NK-92 (cell line): ENCODE measurements around the gene UQCR11.

Experiments used
- DNase-seq: peaks from one replicate; lab custom pipeline; 2025; ENCODE audit not compliant: unreplicated experiment; lab: John Stamatoyannopoulos, UW

Gene UQCR11

GRCh38 chr19:1572795-1573194, 32.5 kb downstream of the UQCR11 start:
- DNase-seq = no peak

- DNase-seq = no peak
Observed at GRCh38 chr19:1571358-1571757, 33.9 kb downstream of the UQCR11 start.

DNA sequence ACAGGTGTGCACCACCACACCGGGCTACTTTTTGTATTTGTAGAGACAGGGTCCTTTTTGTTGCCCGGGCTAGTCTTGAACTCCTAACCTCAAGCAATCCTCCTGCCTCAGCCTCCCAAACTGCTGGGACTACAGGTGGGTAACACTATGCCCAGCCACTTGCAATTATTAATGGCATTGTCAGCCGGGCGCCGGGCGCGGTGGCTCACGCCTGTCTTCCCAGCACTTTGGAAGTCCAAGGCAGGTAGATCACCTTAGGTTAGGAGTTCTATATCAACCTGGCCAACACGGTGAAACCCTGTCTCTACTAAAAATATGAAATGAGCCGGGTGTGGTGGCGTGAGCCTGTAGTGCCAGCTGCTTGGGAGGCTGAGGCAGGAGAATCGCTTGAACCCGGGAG, 34.4 kb downstream of the UQCR11 start:
- no peak for DNase-seq

DNA sequence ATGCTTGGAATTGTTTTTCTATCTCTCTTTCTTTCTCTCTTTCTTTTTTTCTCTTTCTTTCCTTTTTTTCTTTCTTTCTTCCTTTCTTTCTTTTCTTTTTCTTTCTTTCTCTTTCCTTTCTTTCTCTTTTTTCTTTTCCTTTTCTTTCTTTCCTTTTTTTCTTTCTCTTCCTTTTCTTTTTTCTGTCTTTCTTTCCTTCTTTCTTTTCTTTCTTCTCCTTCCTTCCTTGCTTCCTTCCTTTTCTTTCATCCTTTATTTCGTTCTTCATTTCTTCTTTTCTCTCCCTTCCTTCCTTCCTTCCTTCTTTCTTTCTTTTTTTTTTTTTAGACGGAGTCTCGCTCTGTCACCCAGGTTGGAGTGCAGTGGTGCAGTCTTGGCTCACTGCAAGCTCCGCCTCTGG, 35.3 kb downstream of the UQCR11 start:
- no peak for DNase-seq

GRCh38 chr19:1568320-1569019, 36.8 kb downstream of the UQCR11 start, which contains the start of gene MEX3D:
TSS of gene MEX3D (minus strand) at chr19:1568325. CDS start at chr19:1568058, 267 bp downstream.
- DNase-seq = no peak

- no peak for DNase-seq
Observed at GRCh38 chr19:1567848-1568227, 37.4 kb downstream of the UQCR11 start.

DNA sequence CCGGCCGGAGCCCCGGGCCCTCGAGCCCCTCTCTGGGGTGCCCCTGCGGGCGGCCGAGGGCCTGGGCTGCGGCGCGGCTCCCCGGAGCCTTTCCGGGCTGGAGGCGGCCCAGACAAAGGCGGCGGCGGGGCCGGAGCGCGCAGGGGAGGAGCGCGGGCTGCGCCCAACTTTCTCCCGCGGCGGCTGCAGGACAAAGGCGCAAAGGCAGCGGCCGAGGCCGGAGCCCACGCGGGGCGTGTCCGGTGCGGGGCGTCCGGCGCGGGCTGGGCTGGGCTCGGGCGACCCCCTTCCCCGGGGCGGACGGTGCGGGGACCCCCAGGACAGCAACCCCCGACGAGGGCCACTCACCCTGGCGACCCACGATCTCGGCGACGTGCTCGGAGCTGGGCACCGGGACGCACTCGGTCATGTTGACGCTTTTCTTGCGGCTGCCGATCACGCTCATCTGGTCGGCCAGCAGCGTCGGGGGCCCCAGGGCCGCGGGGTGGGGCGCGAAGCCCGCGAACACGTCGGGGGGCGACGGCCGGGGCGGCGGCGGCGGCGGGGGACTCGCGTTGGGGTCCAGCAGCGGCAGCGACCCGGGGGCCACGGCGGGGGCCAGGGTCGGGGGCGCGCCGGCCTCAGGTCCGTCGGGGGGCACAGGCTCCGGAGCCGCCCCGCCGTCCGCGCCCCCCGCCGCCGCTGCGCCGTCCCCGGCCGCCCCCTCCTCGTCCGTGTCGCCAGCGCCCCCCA, 38.0 kb downstream of the UQCR11 start:
- no peak for DNase-seq

DNA sequence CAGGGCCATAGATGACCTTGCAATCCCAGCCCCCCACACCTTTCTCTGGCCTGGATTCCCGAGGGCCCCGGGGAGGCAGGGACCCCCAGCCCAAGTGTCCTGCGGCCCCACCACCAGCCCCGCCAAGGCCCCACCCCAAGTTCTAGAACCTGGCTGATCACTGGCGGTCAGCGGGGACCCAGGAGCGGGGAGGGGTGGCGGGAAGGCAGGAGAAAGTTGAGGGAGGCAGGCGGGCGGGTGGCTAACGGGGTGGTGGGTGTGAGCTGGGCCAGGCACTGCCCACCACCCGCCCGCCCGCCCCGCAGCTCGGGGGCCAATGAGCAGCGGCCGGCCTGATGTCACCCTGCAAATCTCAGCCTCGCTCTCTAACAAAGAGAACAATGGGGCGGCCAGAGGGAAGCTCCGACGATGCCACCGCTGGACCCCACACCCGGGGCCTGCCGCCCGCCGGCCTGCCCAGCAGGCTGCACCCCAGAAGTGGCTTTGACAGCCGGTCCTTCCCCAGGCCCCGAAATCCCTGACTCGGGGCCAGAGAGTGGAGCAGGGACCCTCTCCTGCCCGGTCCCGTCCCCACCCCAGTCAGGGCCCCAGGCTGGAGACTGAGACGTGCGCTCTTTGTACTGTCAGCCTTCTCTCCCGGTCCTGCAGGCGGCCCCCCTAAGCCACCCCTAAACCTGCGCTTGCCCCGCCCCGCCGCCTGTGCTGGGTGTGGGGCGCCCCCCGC, 38.7 kb downstream of the UQCR11 start:
- DNase-seq = no peak

DNA sequence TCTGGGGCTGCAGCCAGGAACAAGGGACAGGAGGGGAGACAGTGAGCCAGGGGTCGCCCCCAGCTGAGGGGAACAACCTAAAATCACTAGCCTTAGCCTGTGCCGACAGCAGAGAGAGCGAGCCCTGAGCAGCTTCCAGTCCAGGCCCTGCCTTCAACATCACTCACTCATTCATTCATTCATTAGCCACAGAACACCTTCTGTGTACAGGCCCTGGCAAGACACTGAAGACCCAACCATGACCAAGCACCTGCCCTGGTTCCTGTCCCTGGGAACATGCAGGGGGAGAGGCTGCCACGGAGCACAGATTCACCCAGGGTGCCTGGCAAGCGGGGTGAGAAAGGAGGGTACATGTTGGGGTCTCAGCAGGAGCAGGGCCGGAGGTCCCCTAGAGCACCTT, 42.0 kb downstream of the UQCR11 start:
- no peak for DNase-seq

DNA sequence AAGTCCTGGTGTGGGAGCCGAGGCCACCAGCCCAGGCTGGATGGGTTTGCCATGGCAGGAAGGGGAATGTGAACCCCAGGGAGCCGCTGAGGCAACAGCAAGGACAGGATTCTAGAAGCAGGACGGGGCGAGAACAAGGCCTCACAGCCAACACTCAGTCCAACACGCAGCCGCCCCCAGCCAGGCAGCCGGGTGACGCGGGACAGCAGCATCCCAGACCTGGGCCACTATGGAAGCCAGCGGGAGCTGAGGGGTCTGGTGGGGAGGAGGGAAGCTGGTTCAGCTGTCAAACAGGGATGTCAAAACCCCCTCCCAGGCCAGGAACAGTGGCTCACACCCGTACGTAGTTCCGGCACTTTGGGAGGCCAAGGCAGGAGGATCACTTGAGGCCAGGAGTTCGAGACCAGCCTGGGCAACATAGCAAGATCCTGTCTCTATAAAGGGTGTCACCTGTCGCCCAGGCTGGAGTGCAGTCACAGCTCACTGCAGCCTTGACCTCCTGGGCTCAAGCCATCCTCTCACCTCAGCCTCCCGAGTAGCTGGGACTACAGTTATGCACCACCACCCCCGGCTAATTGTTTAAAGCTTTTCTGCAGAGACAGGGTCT, 43.9 kb downstream of the UQCR11 start:
- DNase-seq = no peak

- no peak for DNase-seq
Observed at GRCh38 chr19:1560286-1560882, 44.9 kb downstream of the UQCR11 start.

DNA sequence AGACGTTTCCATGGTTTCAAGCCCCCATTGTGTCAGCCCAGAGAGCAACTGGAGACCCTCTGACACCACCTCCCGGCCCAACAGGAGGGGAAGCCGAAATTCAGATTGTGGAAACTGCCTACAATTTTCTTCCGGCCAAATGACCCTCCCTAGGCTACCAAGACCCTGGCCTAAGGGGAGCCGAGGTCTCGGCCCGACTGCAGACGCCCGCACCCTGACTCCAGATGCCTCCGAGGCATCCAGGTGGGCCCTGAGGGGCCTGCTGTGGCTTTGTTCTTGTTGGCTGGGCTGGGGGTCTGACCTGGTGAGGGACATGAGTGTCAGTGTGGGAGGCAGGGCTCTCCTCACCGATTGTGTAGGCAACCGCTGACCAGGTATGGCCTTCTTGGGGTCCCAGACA, 46.7 kb downstream of the UQCR11 start:
- no peak for DNase-seq

DNA sequence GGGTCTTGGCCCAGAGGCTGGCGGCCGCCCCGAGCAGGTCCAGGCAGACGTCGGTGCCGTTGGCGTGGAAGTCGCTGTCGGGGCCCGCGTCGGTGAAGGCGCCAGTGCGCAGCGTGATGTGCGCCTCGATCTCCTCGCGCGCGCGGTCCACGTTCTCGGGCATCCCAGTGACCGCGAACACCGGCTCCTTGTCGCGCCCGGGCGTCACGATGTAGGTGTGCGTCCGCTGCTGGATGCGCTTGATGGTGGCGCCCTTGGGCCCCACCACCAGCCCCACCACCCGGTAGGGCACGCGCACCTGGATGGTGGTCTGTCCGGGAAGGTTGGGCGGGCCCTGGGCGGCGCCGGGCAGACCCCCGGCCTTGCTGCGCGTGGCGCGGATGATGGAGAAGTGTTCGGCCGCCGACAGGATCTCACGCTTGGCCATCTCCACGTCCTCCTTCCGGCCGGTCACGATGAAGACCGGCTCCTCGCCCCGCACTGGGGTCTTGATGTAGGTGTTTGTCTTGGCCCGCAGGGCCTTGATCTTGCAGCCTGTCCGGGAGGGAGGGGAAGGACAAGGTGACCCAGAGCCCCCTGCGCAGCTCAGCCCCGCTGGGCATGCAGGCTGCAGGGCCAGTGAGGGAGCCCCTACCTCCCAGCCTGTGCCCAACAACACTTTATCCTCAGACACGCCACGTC, 48.7 kb downstream of the UQCR11 start:
- DNase-seq = no peak

DNA sequence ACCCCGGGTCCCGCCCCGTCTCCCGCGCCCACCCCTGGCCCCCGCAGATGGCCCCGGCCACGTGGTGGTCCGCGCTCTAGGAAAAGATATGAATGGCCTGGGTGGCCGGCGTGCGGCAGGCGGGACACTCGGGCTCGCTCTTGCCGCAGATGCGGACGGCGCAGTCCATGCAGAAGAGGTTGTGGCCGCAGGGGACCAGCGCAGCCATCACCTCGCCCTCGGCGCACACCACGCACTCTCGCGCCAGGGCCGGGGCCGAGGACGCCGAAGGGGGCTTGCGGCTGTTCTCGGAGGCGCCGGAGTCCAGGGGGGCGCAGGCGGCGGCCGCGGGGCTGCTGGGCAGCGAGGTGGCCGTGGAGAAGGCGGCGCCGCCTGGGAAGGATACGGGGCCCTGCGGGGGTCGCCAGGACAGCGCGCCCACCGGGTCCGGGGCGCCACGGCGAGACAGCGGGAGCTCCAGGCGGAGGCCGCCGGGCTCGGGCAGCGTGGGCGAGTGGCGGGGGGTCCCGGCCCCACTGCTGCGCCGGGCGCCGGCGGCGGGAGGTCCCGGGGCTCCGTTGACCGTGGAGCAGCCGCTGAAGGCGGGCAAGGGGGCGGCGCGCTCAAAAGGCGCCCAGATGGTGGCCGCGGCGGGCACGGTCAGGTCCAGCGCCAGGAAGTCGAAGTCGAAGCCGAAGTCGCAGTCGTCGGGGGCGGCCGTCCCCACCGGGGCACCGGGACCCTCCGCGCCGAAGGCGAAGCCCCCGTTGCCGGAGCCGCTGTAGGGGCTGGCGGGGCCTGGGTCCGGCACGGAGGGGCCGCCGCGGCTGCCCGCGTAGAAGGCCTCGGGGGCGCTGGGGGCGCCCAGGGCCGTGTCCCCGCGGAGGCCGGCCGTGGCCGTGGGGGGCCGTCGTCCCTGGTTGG, 49.5 kb downstream of the UQCR11 start:
- no peak for DNase-seq

- DNase-seq = no peak
Observed at GRCh38 chr19:1554968-1555367, 50.3 kb downstream of the UQCR11 start.

- no peak for DNase-seq
Observed at GRCh38 chr19:1553415-1553814, 51.8 kb downstream of the UQCR11 start.

DNA sequence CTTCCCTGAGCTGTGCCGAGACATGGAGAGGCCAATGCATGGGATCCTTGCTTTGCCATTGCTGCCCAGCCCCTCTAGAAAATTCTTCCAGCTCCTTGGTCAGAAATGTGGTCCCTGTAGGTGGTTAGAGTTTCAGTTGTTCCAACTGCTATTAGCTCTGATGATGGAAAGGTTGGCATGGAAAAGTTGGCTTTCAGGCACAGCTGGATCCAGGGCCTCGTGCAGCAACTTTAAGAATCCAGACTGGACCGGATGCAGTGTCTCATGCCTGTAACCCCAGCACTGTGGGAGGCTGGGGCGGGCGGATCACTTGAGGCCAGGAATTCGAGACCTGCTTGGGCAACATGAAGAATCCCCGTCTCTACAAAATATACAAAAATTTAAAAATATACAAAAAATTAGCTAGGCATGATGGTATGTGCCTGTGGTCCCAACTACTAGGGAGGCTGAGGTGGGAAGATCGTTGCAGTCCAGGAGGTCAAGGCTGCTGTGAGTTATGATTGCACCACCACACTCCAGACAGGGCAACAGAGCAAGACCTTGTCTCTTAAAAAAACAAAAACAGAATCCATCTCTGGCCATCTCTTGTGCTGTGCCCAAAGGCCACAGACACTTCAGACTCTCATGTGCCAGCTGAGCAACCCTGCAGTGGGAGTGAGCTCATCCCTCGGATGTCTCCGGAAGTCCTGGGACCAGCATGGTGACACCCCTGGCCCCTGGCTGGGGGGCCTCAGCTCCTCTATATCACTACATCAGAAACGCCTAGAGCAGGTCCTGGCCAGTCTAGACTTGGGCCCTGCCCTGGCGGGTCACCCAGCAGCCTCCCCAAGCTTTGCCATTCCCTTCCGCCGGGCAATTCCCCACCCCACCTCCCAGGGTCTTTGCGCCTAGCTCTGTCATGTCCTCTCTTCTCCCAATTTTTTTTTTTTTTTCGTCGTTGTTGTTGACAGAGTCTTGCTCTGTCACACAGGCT, 53.9 kb downstream of the UQCR11 start:
- DNase-seq = no peak

- no peak for DNase-seq
Observed at GRCh38 chr19:1549332-1549945, 55.8 kb downstream of the UQCR11 start.
